Upper lobe of left lung (tissue), 4 donors: Measurements from ENCODE around the gene XXYLT1.

Experiments used
- CTCF ChIP-seq, 6 experiments: fragments of 450-650 bp in 4 of 6; fragments of 200-600 bp in 2 of 6; sonication (generic) in 2 of 6; IDR thresholded peaks; one replicate each; pipeline ENCODE4 v1.5.1; 2016 to 2019; ENCODE audit warnings: antibody characterized with exemption in 6 of 6
- EP300 ChIP-seq, 4 donors: sonication (generic); formaldehyde crosslinking; IDR thresholded peaks; one replicate each; pipeline ENCODE4 v1.5.1; 2017; ENCODE audit warnings: antibody characterized with exemption in 4 of 4, control low read depth in 2 of 4
- POLR2A ChIP-seq, 4 donors: fragments of 450-650 bp; IDR thresholded peaks; one replicate each; pipeline ENCODE4 v1.5.1; 2016 to 2017; ENCODE audit warnings: antibody characterized with exemption in 4 of 4, mild to moderate bottlenecking in 2 of 4

GRCh38 chr3:195119461-195120266, 151.3 kb downstream of the XXYLT1 start:
- no peak for TF ChIP-seq CTCF (IDR thresholded peaks at IDR 0.05)
- TF ChIP-seq POLR2A (IDR thresholded peaks at IDR 0.05) = no peak
- TF ChIP-seq EP300 (IDR thresholded peaks at IDR 0.05) = no peak
